ENCODE measurements around the gene PLCL1.

The PLCL1 gene

GRCh38 chr2:197929886-197930227 lies 125.5 kb downstream of the PLCL1 start:
- no peak for TF ChIP-seq ZNF70 (CRISPR knock-in tag; IDR thresholded peaks at IDR 0.05)
- no peak for TF ChIP-seq ISL1 (CRISPR knock-in tag; IDR thresholded peaks at IDR 0.05)
- TF ChIP-seq BACH2 (CRISPR knock-in tag; IDR thresholded peaks at IDR 0.05; ENCODE audit: borderline replicate concordance) = no peak
- no peak for TF ChIP-seq ZC3H10 (CRISPR knock-in tag; IDR thresholded peaks at IDR 0.05)
- no peak for TF ChIP-seq ESRRG (CRISPR knock-in tag; IDR thresholded peaks at IDR 0.05)
- TF ChIP-seq, protein P1, sequence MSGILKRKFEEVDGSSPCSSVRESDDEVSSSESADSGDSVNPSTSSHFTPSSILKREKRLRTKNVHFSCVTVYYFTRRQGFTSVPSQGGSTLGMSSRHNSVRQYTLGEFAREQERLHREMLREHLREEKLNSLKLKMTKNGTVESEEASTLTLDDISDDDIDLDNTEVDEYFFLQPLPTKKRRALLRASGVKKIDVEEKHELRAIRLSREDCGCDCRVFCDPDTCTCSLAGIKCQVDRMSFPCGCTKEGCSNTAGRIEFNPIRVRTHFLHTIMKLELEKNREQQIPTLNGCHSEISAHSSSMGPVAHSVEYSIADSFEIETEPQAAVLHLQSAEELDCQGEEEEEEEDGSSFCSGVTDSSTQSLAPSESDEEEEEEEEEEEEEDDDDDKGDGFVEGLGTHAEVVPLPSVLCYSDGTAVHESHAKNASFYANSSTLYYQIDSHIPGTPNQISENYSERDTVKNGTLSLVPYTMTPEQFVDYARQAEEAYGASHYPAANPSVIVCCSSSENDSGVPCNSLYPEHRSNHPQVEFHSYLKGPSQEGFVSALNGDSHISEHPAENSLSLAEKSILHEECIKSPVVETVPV (CRISPR knock-in tag; IDR thresholded peaks at IDR 0.05) = no peak
- TF ChIP-seq PPARA (CRISPR knock-in tag; IDR thresholded peaks at IDR 0.05; ENCODE audit: borderline replicate concordance) = no peak
- no peak for TF ChIP-seq TCF4 (CRISPR knock-in tag; IDR thresholded peaks at IDR 0.05; ENCODE audit: borderline replicate concordance)
- TF ChIP-seq ARNTL (CRISPR knock-in tag; IDR thresholded peaks at IDR 0.05; ENCODE audit: borderline replicate concordance, low read depth) = no peak
- no peak for TF ChIP-seq ZFP3 (CRISPR knock-in tag; IDR thresholded peaks at IDR 0.05)
- TF ChIP-seq ZNF565 (CRISPR knock-in tag; conservative IDR thresholded peaks at IDR 0.05; ENCODE audit: low read depth) = no peak
- no peak for TF ChIP-seq OSR1 (CRISPR knock-in tag; IDR thresholded peaks at IDR 0.05)
- no peak for TF ChIP-seq POU6F1 (CRISPR knock-in tag; IDR thresholded peaks at IDR 0.05; ENCODE audit: borderline replicate concordance, low read depth)
- no peak for ATAC-seq

DNA sequence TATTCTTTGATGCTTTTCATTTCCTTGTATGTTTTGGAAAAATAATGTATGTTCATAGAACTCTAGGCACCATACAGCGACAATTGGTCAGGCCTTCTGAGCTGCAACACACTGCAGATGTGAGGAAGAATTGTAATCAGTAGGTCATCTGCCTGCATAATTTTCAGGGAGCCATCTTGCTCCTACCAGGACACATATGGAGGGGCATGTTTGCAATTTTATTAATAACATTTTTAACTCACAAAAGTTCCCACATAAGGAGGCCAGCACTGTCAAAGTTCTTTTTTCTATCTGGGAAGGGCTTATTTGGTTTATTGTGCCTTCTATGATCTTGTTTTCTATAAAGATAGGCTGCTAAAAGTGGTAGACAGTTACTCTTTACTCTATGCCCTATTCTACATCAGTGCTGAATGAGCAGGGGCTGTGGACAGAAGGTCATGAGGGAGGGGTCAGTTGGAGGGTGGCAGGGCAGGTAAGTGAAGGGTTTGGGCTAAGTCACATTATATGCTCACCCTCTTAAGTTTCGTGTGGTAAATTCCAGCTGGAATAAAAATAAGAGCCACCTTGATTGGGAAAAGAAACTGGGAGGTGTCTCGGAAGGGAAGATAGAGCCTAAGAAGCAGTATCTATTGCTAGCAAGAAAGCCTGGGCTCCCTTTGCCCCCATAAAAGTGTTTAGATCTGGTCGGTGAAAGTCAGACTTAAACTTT lies 126.3 kb downstream of the PLCL1 start:
- TF ChIP-seq SNAI2 (CRISPR knock-in tag; IDR thresholded peaks at IDR 0.05) = no peak
- no peak for TF ChIP-seq ZFP3 (CRISPR knock-in tag; IDR thresholded peaks at IDR 0.05)
- TF ChIP-seq RARB (CRISPR knock-in tag; IDR thresholded peaks at IDR 0.05) = no peak
- no peak for TF ChIP-seq GLIS3 (CRISPR knock-in tag; IDR thresholded peaks at IDR 0.05)

DNA sequence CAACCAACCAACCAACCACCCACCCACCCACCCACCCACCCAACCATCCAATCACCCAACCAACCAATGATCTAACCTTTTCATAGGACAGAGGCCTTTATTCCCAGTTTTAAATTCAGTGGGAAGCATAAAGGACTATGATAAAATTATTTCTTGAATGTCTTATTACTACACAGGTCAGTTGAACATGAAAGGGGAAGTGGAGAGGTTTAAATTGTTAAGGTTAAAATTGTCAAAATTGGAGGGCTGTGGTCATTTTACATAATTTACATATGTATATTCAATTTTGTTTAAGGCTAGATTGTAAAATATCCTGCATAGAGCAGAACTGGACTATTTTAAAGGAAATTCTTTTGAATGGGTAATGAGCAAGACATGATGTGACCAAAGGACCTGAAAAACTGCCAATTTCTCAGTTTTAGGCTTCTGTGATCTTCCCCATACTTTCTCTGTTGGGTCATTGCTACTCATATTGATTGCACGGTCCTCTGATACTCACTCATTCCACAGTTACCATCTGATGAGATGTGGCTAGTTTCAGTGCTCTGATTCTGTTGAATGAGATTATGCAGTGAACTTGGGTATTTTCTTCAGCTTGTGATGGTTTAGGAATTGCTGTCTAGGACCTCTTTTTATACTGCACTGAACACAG lies 127.4 kb downstream of the PLCL1 start:
- TF ChIP-seq SNAI2 (CRISPR knock-in tag; IDR thresholded peaks at IDR 0.05) (no peak), ISL1 (CRISPR knock-in tag; IDR thresholded peaks at IDR 0.05) (no peak), OSR1 (CRISPR knock-in tag; IDR thresholded peaks at IDR 0.05) (no peak), ZFP3 (CRISPR knock-in tag; IDR thresholded peaks at IDR 0.05) (no peak), ZNF8 (CRISPR knock-in tag; IDR thresholded peaks at IDR 0.05) (no peak), ZNF565 (CRISPR knock-in tag; conservative IDR thresholded peaks at IDR 0.05; ENCODE audit: low read depth) (no peak), CSDC2 (CRISPR knock-in tag; IDR thresholded peaks at IDR 0.05) (no peak), ZNF70 (CRISPR knock-in tag; IDR thresholded peaks at IDR 0.05) (no peak), ZC3H10 (CRISPR knock-in tag; IDR thresholded peaks at IDR 0.05) (no peak), TOX (CRISPR knock-in tag; IDR thresholded peaks at IDR 0.05; ENCODE audit: borderline replicate concordance) (no peak), BACH2 (CRISPR knock-in tag; IDR thresholded peaks at IDR 0.05; ENCODE audit: borderline replicate concordance) (no peak), ARNTL (CRISPR knock-in tag; IDR thresholded peaks at IDR 0.05; ENCODE audit: borderline replicate concordance, low read depth) (no peak)
- TF ChIP-seq, protein P2, sequence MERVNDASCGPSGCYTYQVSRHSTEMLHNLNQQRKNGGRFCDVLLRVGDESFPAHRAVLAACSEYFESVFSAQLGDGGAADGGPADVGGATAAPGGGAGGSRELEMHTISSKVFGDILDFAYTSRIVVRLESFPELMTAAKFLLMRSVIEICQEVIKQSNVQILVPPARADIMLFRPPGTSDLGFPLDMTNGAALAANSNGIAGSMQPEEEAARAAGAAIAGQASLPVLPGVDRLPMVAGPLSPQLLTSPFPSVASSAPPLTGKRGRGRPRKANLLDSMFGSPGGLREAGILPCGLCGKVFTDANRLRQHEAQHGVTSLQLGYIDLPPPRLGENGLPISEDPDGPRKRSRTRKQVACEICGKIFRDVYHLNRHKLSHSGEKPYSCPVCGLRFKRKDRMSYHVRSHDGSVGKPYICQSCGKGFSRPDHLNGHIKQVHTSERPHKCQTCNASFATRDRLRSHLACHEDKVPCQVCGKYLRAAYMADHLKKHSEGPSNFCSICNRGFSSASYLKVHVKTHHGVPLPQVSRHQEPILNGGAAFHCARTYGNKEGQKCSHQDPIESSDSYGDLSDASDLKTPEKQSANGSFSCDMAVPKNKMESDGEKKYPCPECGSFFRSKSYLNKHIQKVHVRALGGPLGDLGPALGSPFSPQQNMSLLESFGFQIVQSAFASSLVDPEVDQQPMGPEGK (CRISPR knock-in tag; IDR thresholded peaks at IDR 0.05; ENCODE audit: borderline replicate concordance) = no peak
- no peak for ATAC-seq

More for the DNA sequence above, 126.3 kb downstream of the PLCL1 start:
- no peak for ATAC-seq

GRCh38 chr2:197932374-197932773 lies 128.0 kb downstream of the PLCL1 start:
- TF ChIP-seq ARNTL (CRISPR knock-in tag; IDR thresholded peaks at IDR 0.05; ENCODE audit: borderline replicate concordance, low read depth) = no peak
- TF ChIP-seq, protein P2 (CRISPR knock-in tag; IDR thresholded peaks at IDR 0.05; ENCODE audit: borderline replicate concordance) = no peak
- TF ChIP-seq ESRRG (CRISPR knock-in tag; IDR thresholded peaks at IDR 0.05) = no peak
- no peak for TF ChIP-seq SNAI2 (CRISPR knock-in tag; IDR thresholded peaks at IDR 0.05)
- no peak for TF ChIP-seq ZNF8 (CRISPR knock-in tag; IDR thresholded peaks at IDR 0.05)
- TF ChIP-seq ZC3H10 (CRISPR knock-in tag; IDR thresholded peaks at IDR 0.05) = no peak
- no peak for TF ChIP-seq PPARA (CRISPR knock-in tag; IDR thresholded peaks at IDR 0.05; ENCODE audit: borderline replicate concordance)
- TF ChIP-seq ZNF565 (CRISPR knock-in tag; conservative IDR thresholded peaks at IDR 0.05; ENCODE audit: low read depth) = no peak
- TF ChIP-seq TCF4 (CRISPR knock-in tag; IDR thresholded peaks at IDR 0.05; ENCODE audit: borderline replicate concordance) = no peak
- TF ChIP-seq ZNF70 (CRISPR knock-in tag; IDR thresholded peaks at IDR 0.05) = no peak
- TF ChIP-seq, protein P1 (CRISPR knock-in tag; IDR thresholded peaks at IDR 0.05) = no peak
- ATAC-seq = no peak

Data from SK-N-SH treated with all-trans-retinoic acid at 6 μM for 48 hours (cell line).